RKO (cell line): ENCODE measurements around the gene PINLYP.
A peak's percentile ranks its signal among the peaks of the same experiment; 100 is the strongest.

Experiments
- DNase-seq: peaks from one replicate; pipeline ENCODE4 v3.0.0-alpha.2; 2016; ENCODE audit warnings: low spot score

The PINLYP gene

DNA sequence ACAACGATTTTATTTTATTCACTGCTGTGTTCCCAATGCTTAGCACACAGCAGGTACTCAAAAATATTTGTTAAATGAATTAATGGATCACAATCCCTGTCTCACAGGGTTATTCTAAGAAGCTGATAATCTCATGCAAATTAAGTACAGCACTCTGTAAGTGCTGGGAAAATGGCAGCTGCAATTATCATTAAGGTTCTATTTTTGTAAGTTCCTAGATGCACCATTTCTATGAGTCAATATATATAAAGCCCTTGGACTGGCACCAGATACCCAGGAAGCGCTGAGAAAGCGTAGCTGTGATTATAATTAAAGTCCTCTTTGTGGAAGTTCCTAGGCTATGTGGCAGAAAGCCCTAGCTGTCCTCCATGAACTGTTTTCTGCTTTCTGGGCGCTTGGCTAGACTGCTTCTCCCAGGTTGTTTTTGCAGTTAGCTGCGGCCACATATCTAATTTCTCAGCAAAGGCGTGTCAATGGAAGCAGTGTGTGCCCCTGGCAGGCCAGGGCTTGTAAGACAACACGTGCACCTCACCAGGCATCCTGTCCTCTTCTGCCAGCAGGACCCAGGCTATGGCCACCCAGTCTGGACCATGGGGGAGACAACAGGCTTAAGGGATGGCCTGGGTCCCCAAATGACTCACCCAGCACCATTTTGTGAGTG lies 31.1 kb downstream of the PINLYP start:
- DNase-seq = no peak

DNA sequence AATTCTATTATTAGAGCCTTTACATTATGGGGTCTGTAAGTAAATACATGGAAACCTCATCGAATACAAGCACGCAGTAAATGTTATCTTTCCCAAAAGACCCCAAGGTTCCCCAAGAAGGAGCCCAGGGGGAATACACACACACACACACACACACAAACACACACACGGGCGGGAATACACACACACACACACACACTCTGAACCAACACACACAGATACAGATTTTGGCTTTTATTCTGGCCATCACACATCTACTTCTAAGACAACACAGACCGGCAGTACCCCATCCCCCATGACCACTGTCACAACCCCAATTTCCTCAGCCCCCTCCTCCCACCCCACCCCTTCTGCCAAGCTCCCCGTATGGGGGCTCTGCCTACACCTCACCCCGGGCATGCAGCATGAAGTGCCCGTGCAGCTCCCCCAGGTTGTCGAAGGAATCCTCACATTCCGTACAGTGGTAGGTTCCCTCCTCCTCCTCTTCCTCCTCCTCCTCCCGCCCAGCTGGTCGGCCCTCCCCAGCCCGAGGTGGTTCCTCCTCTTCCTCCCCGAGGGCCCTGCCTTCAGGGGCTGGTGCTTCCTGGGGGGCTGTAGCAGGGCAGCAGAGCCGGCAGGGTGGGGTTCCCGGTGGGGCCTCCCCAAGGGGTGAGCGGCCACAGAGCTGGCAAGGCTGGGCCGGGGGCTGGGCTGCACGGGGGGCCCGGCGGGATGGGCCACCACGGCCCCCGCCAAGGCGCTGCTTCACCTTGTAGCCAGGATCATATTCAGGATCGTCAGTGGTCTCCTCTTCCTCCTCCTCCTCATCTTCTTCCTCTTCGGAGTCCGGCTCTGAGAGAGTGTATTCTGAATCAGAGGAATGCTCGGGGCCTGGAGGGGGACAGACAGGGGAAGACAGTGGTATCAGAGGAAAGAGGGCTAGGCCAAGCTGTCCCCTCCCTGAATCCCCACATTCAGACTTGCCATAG lies 31.9 kb downstream of the PINLYP start:
- no peak for DNase-seq

DNA sequence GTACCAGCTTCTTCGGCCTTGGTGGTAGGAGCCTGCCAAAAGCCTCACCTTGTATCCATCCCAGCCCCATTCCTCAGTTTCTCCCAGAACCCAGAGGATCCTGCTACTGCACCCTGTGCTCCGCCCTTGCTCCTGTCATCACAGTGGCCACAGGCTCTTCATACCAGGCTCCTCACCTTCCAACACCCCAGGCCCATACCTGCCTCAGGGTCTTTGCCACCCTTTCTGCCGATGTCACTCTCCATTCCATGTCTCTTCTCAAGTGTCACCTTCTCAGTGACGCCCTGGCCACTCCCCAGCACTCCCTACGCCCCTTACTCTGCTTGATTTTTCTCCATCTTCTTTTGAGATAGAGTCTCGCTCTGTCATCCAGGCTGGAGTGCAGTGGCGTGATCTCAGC lies 34.3 kb downstream of the PINLYP start:
- no peak for DNase-seq

DNA sequence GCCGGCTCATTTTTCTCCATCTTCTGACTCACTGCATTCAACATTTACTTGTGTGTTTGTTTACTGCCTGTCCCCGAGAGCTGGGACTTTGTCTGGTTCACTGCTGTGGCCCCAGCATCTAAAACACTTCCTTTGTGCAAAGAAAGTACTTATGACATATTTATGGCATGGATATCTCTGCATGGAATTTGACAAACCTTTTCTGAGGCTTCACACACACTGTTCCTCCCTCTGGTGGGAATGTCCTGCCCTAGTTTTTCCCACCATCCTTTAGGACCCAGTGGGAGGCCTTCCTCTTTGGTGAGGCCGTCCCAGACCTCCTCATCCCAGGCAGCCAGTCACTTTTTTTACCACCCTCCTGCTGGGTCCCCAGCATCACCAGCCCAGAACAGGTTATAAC lies 34.9 kb downstream of the PINLYP start:
- no peak for DNase-seq

DNA sequence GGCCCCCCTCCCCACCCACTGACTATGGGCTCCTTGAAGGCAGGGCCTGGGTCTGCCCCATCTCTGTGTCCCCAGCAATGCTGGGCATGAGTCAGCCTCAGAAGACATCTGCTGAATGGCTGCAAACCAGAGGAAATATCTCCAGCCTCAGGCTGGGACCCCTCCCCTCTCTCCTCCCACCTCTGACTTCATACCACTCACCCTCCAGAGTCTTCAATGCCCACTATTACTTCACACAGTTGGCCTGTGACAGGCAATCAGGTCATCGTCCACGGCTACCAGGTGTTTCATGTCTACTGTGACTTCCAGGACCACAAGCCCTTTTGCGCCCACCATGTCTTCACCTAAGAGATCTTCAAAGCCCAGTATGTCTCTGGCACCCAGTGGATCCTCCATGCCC lies 36.2 kb downstream of the PINLYP start, which contains the start of gene SRRM5:
Gene SRRM5, plus strand, starts transcription at position 301 of the 400 bp plus-strand sequence. Its CDS starts 34 bp downstream, at position 335.
- DNase-seq = no peak

DNA sequence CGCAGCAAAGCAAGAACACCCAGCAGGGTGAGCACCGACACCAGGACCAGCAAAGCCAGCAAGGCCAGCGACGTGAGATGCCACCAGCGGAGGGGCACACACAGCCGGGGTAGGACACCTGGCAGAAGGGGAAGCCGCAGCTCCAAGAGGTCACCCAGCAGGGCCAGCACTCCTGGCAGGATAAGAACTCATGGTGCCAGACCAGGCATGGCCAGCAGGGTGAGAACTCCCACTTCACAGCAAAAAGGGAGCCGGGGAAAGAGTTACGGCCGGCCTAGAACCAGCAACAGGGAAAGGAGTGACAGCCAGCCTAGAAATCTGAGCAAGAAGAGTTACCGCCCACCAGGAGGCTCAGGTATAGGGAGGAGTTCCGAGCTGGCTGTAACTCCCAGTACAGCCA lies 36.8 kb downstream of the PINLYP start:
- DNase-seq = no peak

DNA sequence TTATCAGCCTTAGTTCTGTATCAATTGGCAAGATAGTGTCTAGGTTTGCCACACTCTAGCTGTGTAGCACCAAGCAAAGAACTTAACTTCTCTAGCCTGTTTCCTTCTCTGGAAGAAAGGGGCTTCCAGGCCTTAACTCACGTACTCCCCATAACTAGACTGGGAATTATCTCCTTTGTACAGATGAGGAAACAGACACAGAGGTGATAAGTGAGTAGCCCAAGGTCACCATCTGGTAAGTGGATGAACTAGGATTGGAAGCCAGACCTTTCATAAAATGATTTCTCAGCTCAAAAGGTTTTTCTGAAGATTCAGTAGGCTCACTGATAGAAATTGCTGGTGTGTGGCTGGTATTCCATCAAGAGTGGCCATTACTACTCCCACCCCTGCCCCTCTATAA lies 40.7 kb downstream of the PINLYP start:
- no peak for DNase-seq

DNA sequence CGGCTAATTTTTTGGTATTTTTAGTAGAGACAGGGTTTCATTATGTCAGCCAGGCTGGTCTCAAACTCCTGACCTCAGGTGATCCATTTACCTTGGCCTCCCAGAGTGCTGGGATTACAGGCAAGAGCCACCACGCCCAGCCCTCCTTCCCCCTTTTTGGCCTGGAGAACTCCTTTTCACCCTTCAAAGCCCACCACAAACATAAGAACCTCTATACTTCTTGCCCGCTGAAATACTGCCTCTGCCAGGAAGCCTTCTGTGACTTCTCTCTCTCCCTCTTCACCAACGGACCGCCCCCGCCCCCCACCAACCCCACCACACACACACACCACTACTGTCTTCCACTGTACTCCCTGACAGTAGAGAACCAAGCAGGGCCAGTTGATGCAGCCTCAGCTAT lies 41.4 kb downstream of the PINLYP start:
- DNase-seq = no peak

DNA sequence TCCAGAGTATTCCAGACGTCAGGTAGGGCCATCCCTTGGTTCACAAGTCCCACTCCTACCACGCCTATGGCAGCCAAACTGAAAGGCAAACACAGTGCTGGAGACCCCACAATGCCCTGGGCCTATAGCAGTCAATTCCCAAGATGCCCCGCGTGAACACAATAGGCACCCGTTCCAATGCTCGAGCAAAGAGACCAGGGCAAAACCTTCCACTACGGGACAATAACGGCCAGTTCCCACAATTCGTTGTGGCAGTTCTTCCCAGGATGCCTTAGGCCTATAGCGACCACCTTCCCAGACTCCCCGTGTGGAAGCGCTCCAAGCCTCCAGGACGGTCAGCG lies 43.3 kb downstream of the PINLYP start:
- DNase-seq = peak; percentile 43

DNA sequence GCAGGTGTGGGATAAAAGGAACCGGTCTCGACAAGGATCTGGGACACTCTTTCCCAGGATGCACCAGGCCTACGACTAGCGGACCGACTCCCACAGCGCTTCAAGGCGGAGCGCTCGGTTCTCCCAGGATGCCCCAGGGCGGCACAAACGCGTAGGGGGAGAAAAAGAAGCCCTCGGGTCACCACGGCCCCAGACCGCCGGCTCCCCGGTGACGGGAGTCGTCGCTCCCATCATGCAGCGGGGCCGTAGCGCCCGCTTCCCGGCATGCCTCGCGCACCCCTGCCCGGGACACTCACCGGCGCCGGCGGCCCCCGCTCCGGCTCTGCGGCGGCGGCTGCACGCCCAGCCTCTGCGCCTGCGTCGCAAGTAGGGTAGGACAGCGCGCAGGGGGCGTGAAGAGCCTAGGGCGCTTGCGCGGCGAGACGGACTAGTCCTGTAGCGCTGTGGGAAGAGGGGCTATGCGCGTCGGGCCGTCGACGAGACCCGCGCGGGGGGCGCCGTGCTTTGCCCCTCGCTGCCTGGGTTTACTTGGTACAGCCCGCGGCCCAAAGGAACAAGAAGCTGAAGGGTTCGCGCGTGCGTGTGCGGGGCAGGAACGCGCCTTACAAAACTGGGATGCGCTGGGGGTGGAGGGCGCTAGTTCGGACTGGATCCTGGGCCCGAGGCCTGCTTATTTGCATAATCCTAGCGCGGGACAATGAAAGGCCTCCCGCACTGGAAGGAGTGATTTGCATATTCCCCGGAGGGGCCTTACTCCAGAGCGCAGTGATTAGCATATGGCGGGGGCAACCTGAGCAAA lies 43.9 kb downstream of the PINLYP start, which contains the start of gene ZNF428:
Gene ZNF428, minus strand, starts transcription at position 368 of the 799 bp plus-strand sequence. CDS start 5,325 bp downstream, outside the sequence.
- DNase-seq = peak; percentile 88

DNA sequence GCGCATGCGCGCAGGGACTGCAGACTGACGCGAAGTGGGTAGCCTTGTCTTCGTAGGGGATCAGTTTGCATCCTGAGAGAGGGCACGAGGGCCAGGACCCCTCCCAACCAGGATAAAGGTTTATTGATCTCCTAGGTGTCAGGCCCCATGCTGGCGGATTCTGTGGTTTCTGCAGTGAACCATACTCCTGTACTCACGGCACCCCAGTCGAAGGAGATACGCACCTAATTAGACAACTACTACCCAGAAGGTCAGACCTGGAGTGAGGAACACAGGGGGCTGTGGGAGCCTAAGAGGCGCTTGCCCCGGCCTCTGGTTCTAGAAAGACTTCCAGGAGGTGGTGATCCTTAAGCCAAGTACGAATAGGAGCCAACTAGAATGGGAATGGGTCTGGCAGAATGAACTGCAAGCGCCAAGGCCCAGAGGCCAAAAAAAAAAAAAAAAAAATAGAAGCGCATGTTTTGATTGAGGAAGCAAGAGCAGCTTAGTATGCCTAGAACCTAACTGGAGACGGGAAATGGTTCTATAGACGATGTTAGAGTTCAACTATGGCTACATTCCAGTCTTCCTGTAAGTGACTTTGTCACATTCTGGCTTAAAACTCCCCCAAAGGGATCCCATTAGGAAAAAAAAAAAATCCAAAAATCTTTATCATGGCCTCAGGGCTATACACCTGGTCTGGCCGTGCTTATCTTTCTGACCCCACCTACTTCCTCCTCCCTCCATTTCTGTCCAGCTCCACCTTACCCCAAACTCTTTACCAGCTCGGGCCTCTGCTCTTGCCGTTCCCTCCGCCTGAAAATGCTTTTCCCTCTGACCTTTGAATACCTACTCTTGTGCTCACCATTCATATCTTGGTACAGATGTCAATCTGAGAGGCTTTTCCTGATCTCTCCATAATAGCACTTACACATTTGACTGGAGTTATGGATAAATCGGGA lies 44.7 kb downstream of the PINLYP start:
- no peak for DNase-seq

DNA sequence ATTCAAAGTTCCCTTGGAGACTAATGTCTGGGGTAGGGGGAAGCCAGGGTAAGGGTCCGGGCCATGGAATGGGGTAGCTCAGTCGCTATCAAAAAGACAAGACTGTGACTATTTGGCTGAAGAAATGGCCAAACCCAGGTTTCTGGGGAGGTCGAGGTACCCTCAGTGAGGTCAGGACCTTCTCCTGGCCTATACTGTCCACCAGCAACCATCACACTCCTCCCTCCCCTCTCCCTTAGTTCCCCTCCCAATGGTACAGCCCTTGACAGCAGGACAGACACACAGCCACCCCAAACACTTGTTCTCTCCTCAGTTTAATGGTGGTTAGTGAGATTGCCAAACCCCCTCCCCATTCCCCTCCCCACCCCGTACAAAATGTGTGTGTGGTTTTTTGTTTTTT lies 46.5 kb downstream of the PINLYP start:
- DNase-seq = no peak

DNA sequence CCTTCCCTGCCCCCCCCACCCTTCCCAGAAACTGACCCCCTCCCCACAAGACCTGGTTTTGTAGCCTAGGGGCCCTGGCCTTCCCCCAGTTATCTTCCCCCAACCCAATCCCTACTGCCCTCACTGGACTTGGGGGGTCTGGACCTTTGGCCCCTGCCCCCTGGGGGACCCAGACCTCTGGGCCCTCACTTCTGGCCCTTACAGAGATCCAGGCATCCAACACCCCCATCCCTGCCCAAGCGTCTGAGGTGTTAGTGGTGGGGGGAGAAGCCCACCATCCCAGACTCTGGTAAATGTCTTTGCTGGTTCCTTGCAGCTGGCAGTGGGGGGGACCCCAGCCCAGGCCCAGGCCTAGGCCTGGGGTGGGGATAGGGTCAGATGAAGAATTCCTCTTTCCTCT lies 47.4 kb downstream of the PINLYP start:
- no peak for DNase-seq

DNA sequence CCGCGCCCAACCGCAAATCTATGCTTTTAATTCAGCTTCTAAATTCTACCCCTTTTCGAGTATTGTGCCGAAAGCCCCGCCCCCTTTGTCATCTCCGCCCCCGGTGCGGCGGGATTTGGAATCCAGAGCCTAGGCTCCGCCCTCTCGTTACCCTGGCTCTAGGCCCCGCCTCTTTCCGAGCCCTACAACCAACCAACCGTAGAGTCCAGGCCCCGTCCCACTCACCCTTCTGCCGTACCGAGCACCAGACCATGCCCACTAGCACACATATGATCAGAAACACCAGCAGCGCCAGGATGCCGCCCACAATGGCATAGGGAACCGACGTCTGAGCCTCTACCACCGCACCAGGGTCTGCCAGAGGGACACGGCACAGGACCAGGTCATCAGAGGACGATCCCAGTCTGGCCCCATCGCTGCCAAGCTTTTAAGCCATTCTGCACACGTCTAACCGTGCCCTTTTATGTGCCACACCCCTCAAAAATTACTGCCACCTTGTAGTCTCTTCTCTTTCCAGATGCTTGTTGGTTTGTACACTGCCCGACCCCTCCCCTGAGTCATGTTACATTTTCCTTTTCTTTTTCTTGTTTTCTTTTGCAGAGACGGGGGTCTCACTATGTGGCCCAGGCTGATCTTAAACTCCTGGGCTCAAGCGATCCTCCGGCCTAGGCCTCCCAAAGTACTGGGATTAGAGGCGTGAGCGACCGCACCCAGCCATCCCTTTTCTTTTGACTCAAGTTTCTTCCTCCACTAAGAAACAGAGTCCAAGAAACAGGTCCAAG lies 48.5 kb downstream of the PINLYP start:
- no peak for DNase-seq

DNA sequence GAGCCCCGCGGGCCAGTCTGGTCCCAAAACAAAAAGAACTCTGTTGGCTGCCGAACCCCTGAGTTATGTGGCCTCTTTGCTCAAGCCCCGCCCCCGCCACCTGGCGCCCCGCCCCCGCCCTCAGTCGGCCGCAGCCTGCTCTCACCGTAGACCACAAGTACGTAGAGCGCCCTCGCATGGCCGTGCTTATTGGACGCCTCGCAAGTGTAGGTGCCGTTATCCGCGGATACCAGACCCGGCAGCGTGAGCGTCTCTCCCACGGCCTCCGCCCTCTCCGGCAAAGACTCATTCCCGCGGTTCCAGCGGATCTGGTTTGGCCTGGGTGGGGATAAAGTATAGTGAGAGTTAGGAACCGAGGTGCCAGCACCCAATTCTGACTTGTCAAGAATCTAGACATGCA lies 49.3 kb downstream of the PINLYP start:
- DNase-seq = no peak

DNA sequence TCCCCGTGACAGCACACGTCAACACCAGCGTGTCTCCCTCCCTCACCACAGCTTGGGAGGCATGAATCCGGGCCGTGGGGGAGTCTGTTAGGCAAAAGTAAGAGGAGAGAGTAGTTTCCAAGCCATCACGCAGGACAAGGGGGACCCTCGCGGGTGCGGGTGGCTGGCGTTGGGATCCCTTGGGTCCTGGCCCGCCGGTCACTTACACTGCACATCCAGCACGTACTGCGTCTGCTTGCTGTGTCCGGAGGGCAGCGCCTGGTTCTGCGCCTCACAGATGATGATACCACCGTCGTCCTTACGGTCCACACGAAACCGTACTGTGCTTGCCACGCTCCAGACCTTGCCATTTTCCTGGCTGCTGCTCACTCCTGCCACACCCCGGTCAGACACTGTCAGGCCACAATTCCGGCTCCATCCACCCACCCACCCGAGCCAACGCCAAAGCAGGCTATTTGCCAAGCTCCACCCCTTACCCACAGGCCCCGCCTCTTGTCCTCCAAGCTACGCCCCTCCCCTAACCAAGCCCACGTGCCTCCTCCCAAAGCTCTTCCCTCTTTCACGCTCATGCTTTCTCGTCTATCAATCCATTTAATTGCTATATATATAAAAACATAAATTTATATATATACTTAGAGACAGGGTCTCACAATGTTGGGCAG lies 50.4 kb downstream of the PINLYP start:
- DNase-seq = no peak

DNA sequence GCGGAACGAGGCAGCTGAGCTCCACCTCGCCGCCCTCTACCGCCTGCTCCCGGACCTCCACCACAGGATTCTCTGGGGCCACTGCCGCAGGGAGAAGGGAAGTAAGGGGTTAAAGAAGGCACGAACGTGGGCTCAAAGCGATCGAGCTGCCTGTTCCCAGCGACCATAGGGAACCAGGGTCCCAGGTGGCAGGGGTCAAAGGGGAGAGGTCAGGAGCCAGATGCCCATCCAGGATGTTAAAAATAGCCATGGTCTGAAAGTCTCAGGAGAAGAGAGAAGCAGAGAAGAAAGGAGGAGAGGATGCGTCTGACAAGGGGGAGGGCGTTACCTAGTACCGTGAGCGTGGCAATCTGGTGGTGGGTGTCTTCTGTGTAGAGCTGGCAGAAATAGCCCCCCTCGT lies 51.2 kb downstream of the PINLYP start:
- no peak for DNase-seq

DNA sequence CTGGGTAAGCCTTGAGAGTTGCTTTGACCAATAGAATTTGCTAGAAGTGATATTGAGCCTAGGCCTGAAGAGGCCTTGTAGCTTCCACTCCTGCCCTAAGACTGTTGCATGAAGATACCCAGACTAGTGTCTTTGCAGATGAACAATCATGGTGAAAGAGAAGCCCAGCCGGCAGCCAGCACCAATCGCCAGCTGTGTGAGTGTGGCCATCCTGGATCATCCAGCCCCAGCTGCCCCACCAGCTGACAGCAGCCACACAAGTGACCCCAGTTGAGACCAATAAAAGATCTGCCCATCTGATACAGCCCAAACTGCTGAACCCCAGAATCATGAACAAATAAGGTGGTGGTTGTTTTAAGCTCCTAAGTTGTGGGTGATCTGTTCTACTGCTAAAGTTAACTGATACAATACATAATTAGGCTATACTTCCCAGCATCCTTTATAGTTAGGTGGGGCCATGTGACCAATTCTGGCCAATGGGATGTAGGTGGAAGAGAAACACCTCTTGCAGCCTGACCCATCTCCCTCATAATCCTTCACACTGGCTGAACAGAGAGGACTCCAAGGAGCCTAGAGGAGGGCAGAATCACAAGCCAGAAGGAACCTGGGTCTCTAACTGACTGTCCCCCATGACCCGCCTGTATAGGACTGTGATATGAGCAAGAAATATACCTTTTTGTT lies 53.2 kb downstream of the PINLYP start:
- no peak for DNase-seq

DNA sequence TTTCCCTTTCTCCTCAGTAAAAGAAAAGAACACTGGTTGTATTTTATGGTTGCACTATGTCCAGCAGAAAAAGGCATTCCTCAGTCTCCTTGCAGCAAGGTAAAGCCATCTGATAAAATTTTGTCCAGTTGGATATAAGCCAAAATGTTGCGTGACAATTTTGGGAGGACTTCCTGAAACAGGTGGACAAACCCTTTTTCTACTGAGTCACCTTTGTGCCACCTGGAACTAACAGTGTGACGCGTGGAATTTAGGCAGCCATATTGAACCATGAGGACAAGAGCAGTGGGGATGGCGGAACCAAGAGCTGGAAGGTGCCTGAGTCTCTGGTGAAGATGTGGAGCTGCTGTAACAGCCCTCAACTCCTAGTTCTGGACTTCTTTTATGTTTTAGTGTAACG lies 55.9 kb downstream of the PINLYP start:
- DNase-seq = no peak
